CD4-positive, alpha-beta T cell treated with Interleukin-15 for 4 hours (primary cell): ENCODE measurements around the gene ATP6V0B.

Experiments
- DNase-seq: peaks from one replicate; pipeline ENCODE4 v3.0.0-alpha.2; 2020; ENCODE audit warnings: low spot score

Gene ATP6V0B

GRCh38 chr1:43969746-43970466 is 4.9 kb upstream of the ATP6V0B start, which contains the start of gene DPH2:
Gene DPH2 (plus strand): TSS chr1:43970010. CDS start chr1:43970176, 166 bp downstream.
- peak; percentile 94 for DNase-seq

GRCh38 chr1:43970502-43970901 is 4.3 kb upstream of the ATP6V0B start:
- DNase-seq = no peak

GRCh38 chr1:43970911-43971310 is 3.8 kb upstream of the ATP6V0B start:
- no peak for DNase-seq

- DNase-seq = no peak
Measured at GRCh38 chr1:43971336-43971980, 3.3 kb upstream of the ATP6V0B start.

GRCh38 chr1:43973981-43974442 is 748 bp upstream of the ATP6V0B start:
- no peak for DNase-seq

GRCh38 chr1:43975249-43975961 is 645 bp downstream of the ATP6V0B start:
- peak; percentile 41 for DNase-seq

- no peak for DNase-seq
Measured at GRCh38 chr1:43976045-43976444, 1.3 kb downstream of the ATP6V0B start.

GRCh38 chr1:43976890-43977289 is 2.1 kb downstream of the ATP6V0B start:
- DNase-seq = no peak

GRCh38 chr1:43977376-43978263 is 2.9 kb downstream of the ATP6V0B start:
- DNase-seq = no peak

- DNase-seq = no peak
Measured at GRCh38 chr1:43978264-43978550, 3.4 kb downstream of the ATP6V0B start.

- DNase-seq = no peak
Measured at GRCh38 chr1:43978551-43979260, 3.9 kb downstream of the ATP6V0B start, which contains the start of gene B4GALT2. Gene B4GALT2 (plus strand): TSS chr1:43979210. CDS start chr1:43981161, 1,951 bp downstream.

GRCh38 chr1:43979261-43979527 is 4.4 kb downstream of the ATP6V0B start:
- no peak for DNase-seq

- DNase-seq = no peak
Measured at GRCh38 chr1:43979528-43980254, 4.9 kb downstream of the ATP6V0B start.

- DNase-seq = no peak
Measured at GRCh38 chr1:43980255-43981134, 5.7 kb downstream of the ATP6V0B start.

- no peak for DNase-seq
Measured at GRCh38 chr1:43981135-43981491, 6.4 kb downstream of the ATP6V0B start.

GRCh38 chr1:43981636-43982035 is 6.9 kb downstream of the ATP6V0B start:
- no peak for DNase-seq

GRCh38 chr1:43982241-43982640 is 7.5 kb downstream of the ATP6V0B start:
- DNase-seq = no peak

GRCh38 chr1:43982808-43983207 is 8.0 kb downstream of the ATP6V0B start:
- DNase-seq = no peak

GRCh38 chr1:43983253-43983899 is 8.6 kb downstream of the ATP6V0B start:
- no peak for DNase-seq
